ENCODE results near the gene NDUFAF8.

NDUFAF8 gene

GRCh38 chr17:81237591-81238489, 1.3 kb upstream of the NDUFAF8 start:
- H3K27me3 ChIP-seq (ENCODE audit: control insufficient read depth in 3 of 3, insufficient read depth in 3 of 3, low read depth in 1 of 3, low read length in 3 of 3), result no peaks in the 10 kb centered on the region
- peak overlapping the region; percentile 93 for H2AFZ ChIP-seq (ENCODE audit: low read length)
- H3K4me2 ChIP-seq (ENCODE audit: insufficient read depth, low read length, poor library complexity, severe bottlenecking), result peak overlapping the region; percentile 86
- no peak overlapping the region for H3K27ac ChIP-seq (replicated peaks; ENCODE audit: low read length)
- no peak overlapping the region for H3K4ac ChIP-seq (ENCODE audit: low read length)
- H2BK15ac ChIP-seq (ENCODE audit: low read length), result no peak overlapping the region
- H3K23ac ChIP-seq (ENCODE audit: low read depth, low read length, poor library complexity), result peak overlapping the region; percentile 40
- peak overlapping the region; percentile 90 to 97 for H3K4me3 ChIP-seq (ENCODE audit: low read length in 2 of 2)
- H3K36me3 ChIP-seq (replicated peaks in 1 of 2; ENCODE audit: control insufficient read depth in 2 of 2, insufficient read depth in 2 of 2, low read length in 2 of 2), result peaks cover 10 to 18% of the 10 kb centered on the region in 2 donors
- H2BK5ac ChIP-seq (ENCODE audit: low read length), result no peak overlapping the region
- H3K9ac ChIP-seq (ENCODE audit: low read depth, low read length, poor library complexity), result peak overlapping the region; percentile 76
- H3K18ac ChIP-seq (ENCODE audit: low read length), result no peak overlapping the region
- no peak for DNase-seq (ENCODE audit: low spot score)
- H2BK12ac ChIP-seq (ENCODE audit: low read length), result no peak overlapping the region
- H3K79me1 ChIP-seq (ENCODE audit: low read depth, low read length), result peaks cover 29% of the 10 kb centered on the region
- no peak overlapping the region for H3K14ac ChIP-seq (ENCODE audit: low read length)
- WGBS, 2 donors (ENCODE audit: extremely low coverage in 2 of 2, insufficient read length in 2 of 2, insufficient replicate concordance in 1 of 2), result no CpG with 5 or more reads among the region's 36 CpGs
- H4K91ac ChIP-seq (ENCODE audit: low read depth, low read length, poor library complexity), result no peak overlapping the region
- H3K9me3 ChIP-seq (replicated peaks in 1 of 2; ENCODE audit: control insufficient read depth in 2 of 2, insufficient read depth in 1 of 2, low read depth in 1 of 2, low read length in 2 of 2), result peaks cover 0 to 1% of the 10 kb centered on the region in 2 donors
- no peak overlapping the region for H2AK5ac ChIP-seq (ENCODE audit: low read depth, low read length)
- peaks cover 8 to 16% of the 10 kb centered on the region in 2 donors for H3K4me1 ChIP-seq (ENCODE audit: control insufficient read depth in 2 of 2, insufficient read depth in 1 of 2, low read depth in 1 of 2, low read length in 2 of 2)
- H4K8ac ChIP-seq (ENCODE audit: low read depth, low read length), result no peak overlapping the region
- no peak overlapping the region for H2BK120ac ChIP-seq (ENCODE audit: low read depth, low read length)

GRCh38 chr17:81238490-81238814, 666 bp upstream of the NDUFAF8 start:
- no peak overlapping the region for H3K27ac ChIP-seq (replicated peaks; ENCODE audit: low read length)
- H3K4me3 ChIP-seq (ENCODE audit: low read length in 2 of 2), result peak overlapping the region; percentile 90 to 97
- peak overlapping the region; percentile 91 for H3K18ac ChIP-seq (ENCODE audit: low read length)
- peak overlapping the region; percentile 89 for H3K23ac ChIP-seq (ENCODE audit: low read depth, low read length, poor library complexity)
- H3K9me3 ChIP-seq (replicated peaks in 1 of 2; ENCODE audit: control insufficient read depth in 2 of 2, insufficient read depth in 1 of 2, low read depth in 1 of 2, low read length in 2 of 2), result peaks cover 0 to 1% of the 10 kb centered on the region in 2 donors
- H3K79me1 ChIP-seq (ENCODE audit: low read depth, low read length), result peaks cover 29% of the 10 kb centered on the region
- peak overlapping the region; percentile 86 for H3K4me2 ChIP-seq (ENCODE audit: insufficient read depth, low read length, poor library complexity, severe bottlenecking)
- H3K36me3 ChIP-seq (replicated peaks in 1 of 2; ENCODE audit: control insufficient read depth in 2 of 2, insufficient read depth in 2 of 2, low read length in 2 of 2), result peaks cover 10 to 18% of the 10 kb centered on the region in 2 donors
- peak overlapping the region; percentile 93 for H2AFZ ChIP-seq (ENCODE audit: low read length)
- no peak overlapping the region for H2BK120ac ChIP-seq (ENCODE audit: low read depth, low read length)
- no peak overlapping the region for H2BK15ac ChIP-seq (ENCODE audit: low read length)
- no peak for DNase-seq (ENCODE audit: low spot score)
- H2AK5ac ChIP-seq (ENCODE audit: low read depth, low read length), result no peak overlapping the region
- H4K91ac ChIP-seq (ENCODE audit: low read depth, low read length, poor library complexity), result no peak overlapping the region
- peak overlapping the region; percentile 93 for H3K4ac ChIP-seq (ENCODE audit: low read length)
- H4K8ac ChIP-seq (ENCODE audit: low read depth, low read length), result no peak overlapping the region
- peak overlapping the region; percentile 94 for H3K9ac ChIP-seq (ENCODE audit: low read depth, low read length, poor library complexity)
- WGBS, 2 donors (ENCODE audit: extremely low coverage in 2 of 2, insufficient read length in 2 of 2, insufficient replicate concordance in 1 of 2), result no CpG with 5 or more reads among the region's 26 CpGs
- H3K14ac ChIP-seq (ENCODE audit: low read length), result peak overlapping the region; percentile 94
- peak overlapping the region; percentile 41 for H2BK12ac ChIP-seq (ENCODE audit: low read length)
- H2BK5ac ChIP-seq (ENCODE audit: low read length), result no peak overlapping the region
- H3K4me1 ChIP-seq (ENCODE audit: control insufficient read depth in 2 of 2, insufficient read depth in 1 of 2, low read depth in 1 of 2, low read length in 2 of 2), result peaks cover 8 to 16% of the 10 kb centered on the region in 2 donors
- H3K27me3 ChIP-seq (ENCODE audit: control insufficient read depth in 3 of 3, insufficient read depth in 3 of 3, low read depth in 1 of 3, low read length in 3 of 3), result no peaks in the 10 kb centered on the region

GRCh38 chr17:81239714-81240555, 817 bp downstream of the NDUFAF8 start:
- peak overlapping the region; percentile 64 for H3K18ac ChIP-seq (ENCODE audit: low read length)
- peak overlapping the region; percentile 97 to 99 for H3K4me3 ChIP-seq (ENCODE audit: low read length in 2 of 2)
- H3K4me1 ChIP-seq (ENCODE audit: control insufficient read depth in 2 of 2, insufficient read depth in 1 of 2, low read depth in 1 of 2, low read length in 2 of 2), result peaks cover 10 to 16% of the 10 kb centered on the region in 2 donors
- peak overlapping the region; percentile 94 for H2BK5ac ChIP-seq (ENCODE audit: low read length)
- H3K27me3 ChIP-seq (ENCODE audit: control insufficient read depth in 3 of 3, insufficient read depth in 3 of 3, low read depth in 1 of 3, low read length in 3 of 3), result no peaks in the 10 kb centered on the region
- H2BK12ac ChIP-seq (ENCODE audit: low read length), result no peak overlapping the region
- H3K14ac ChIP-seq (ENCODE audit: low read length), result peak overlapping the region; percentile 38
- no peak overlapping the region for H3K27ac ChIP-seq (replicated peaks; ENCODE audit: low read length)
- peak overlapping the region; percentile 9 for H2BK15ac ChIP-seq (ENCODE audit: low read length)
- H3K36me3 ChIP-seq (replicated peaks in 1 of 2; ENCODE audit: control insufficient read depth in 2 of 2, insufficient read depth in 2 of 2, low read length in 2 of 2), result peaks cover 10 to 18% of the 10 kb centered on the region in 2 donors
- H2AFZ ChIP-seq (ENCODE audit: low read length), result peak overlapping the region; percentile 93
- H4K91ac ChIP-seq (ENCODE audit: low read depth, low read length, poor library complexity), result no peak overlapping the region
- H3K4ac ChIP-seq (ENCODE audit: low read length), result no peak overlapping the region
- no CpG with 5 or more reads among the region's 37 CpGs for WGBS, 2 donors (ENCODE audit: extremely low coverage in 2 of 2, insufficient read length in 2 of 2, insufficient replicate concordance in 1 of 2)
- peaks cover 26% of the 10 kb centered on the region for H3K79me1 ChIP-seq (ENCODE audit: low read depth, low read length)
- DNase-seq (ENCODE audit: low spot score), result no peak
- H3K9ac ChIP-seq (ENCODE audit: low read depth, low read length, poor library complexity), result peak overlapping the region; percentile 94
- H4K8ac ChIP-seq (ENCODE audit: low read depth, low read length), result no peak overlapping the region
- peaks cover 0 to 1% of the 10 kb centered on the region in 2 donors for H3K9me3 ChIP-seq (replicated peaks in 1 of 2; ENCODE audit: control insufficient read depth in 2 of 2, insufficient read depth in 1 of 2, low read depth in 1 of 2, low read length in 2 of 2)
- peak overlapping the region; percentile 72 for H2BK120ac ChIP-seq (ENCODE audit: low read depth, low read length)
- H3K23ac ChIP-seq (ENCODE audit: low read depth, low read length, poor library complexity), result peak overlapping the region; percentile 89
- peak overlapping the region; percentile 91 for H3K4me2 ChIP-seq (ENCODE audit: insufficient read depth, low read length, poor library complexity, severe bottlenecking)
- peak overlapping the region; percentile 88 for H2AK5ac ChIP-seq (ENCODE audit: low read depth, low read length)

GRCh38 chr17:81240761-81241160, 1.6 kb downstream of the NDUFAF8 start:
- H3K4me3 ChIP-seq (ENCODE audit: low read length in 2 of 2), result peak overlapping the region; percentile 15 to 19

More at GRCh38 chr17:81240761-81241160, 1.6 kb downstream of the NDUFAF8 start:
- Histone ChIP-seq H3K27me3 (ENCODE audit: control insufficient read depth in 3 of 3, insufficient read depth in 3 of 3, low read depth in 1 of 3, low read length in 3 of 3) (no peaks in the 10 kb centered on the region), H2BK5ac (ENCODE audit: low read length) (no peak overlapping the region), H2AFZ (ENCODE audit: low read length) (no peak overlapping the region), H3K23ac (ENCODE audit: low read depth, low read length, poor library complexity) (no peak overlapping the region), H3K79me1 (ENCODE audit: low read depth, low read length) (peaks cover 20% of the 10 kb centered on the region), H3K9me3 (replicated peaks in 1 of 2; ENCODE audit: control insufficient read depth in 2 of 2, insufficient read depth in 1 of 2, low read depth in 1 of 2, low read length in 2 of 2) (peaks cover 0 to 1% of the 10 kb centered on the region in 2 donors), H3K27ac (replicated peaks; ENCODE audit: low read length) (no peak overlapping the region), H2BK120ac (ENCODE audit: low read depth, low read length) (no peak overlapping the region), H2BK15ac (ENCODE audit: low read length) (no peak overlapping the region), H2BK12ac (ENCODE audit: low read length) (no peak overlapping the region), H3K14ac (ENCODE audit: low read length) (no peak overlapping the region), H3K4me1 (ENCODE audit: control insufficient read depth in 2 of 2, insufficient read depth in 1 of 2, low read depth in 1 of 2, low read length in 2 of 2) (peaks cover 10 to 16% of the 10 kb centered on the region in 2 donors), H3K18ac (ENCODE audit: low read length) (no peak overlapping the region), H2AK5ac (ENCODE audit: low read depth, low read length) (no peak overlapping the region), H3K9ac (ENCODE audit: low read depth, low read length, poor library complexity) (no peak overlapping the region), H4K8ac (ENCODE audit: low read depth, low read length) (no peak overlapping the region), H3K4ac (ENCODE audit: low read length) (no peak overlapping the region), H4K91ac (ENCODE audit: low read depth, low read length, poor library complexity) (no peak overlapping the region), H3K36me3 (replicated peaks in 1 of 2; ENCODE audit: control insufficient read depth in 2 of 2, insufficient read depth in 2 of 2, low read length in 2 of 2) (peaks cover 10 to 23% of the 10 kb centered on the region in 2 donors), H3K4me2 (ENCODE audit: insufficient read depth, low read length, poor library complexity, severe bottlenecking) (no peak overlapping the region)
- no CpG with 5 or more reads among the region's 8 CpGs for WGBS, 2 donors (ENCODE audit: extremely low coverage in 2 of 2, insufficient read length in 2 of 2, insufficient replicate concordance in 1 of 2)
- no peak for DNase-seq (ENCODE audit: low spot score)
